ENCODE results near the gene SPACDR. TPM values are rescaled to one million over a fixed set of nuclear protein-coding genes. Genes with fewer than 3 reads are reported as not detected.
A peak's percentile ranks its signal among the peaks of the same experiment; 100 is the strongest.
"Not testable (repeated sequence)": the region's sequence is repeated elsewhere in the genome, so short reads cannot be mapped to it uniquely, and the experiment has no call there.

SPACDR gene
- total and polyA plus RNA-seq, 9 of the 15 experiments (the other 6 are each of a cell fraction or from before 2014, with no cell fraction given) = 0.07 to 0.55 (median 0.14) TPM; not detected in 1

DNA sequence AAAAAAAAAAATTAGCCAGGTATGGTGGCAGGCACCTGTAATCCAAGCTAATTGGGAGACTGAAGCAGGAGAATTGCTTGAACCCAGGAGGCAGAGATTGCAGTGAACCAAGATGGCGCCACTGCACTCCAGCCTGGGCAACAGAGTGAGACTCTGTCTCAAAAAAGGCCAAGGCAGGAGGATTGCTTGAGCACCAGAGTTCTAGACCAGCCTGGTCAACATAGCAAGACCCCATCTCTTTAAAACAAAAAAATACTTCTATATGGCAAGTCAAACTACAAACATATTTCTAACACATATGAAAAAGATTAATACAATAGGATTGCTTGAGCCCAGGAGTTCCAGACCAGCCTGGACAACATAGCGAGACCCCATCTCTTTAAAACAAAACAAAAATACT, 36.7 kb upstream of the SPACDR start:
- H3K27ac ChIP-seq (ENCODE audit: extremely low read depth, low read depth, low read length); POLR2A ChIA-PET; H3K36me3 ChIP-seq (ENCODE audit: control insufficient read depth, insufficient read depth, low read length); H4K20me1 ChIP-seq (replicated peaks; ENCODE audit: control insufficient read depth, insufficient read depth, low read length); H3K4me2 ChIP-seq (ENCODE audit: insufficient read depth, low read length); H3K79me2 ChIP-seq (ENCODE audit: control insufficient read depth, insufficient read depth, low read length); H3K27me3 ChIP-seq (ENCODE audit: control insufficient read depth in 2 of 2, insufficient read depth in 2 of 2, low read length in 2 of 2); in situ Hi-C loops (cut with MboI); H2AFZ ChIP-seq (ENCODE audit: low read depth, low read length); ATAC-seq; H3K9me1 ChIP-seq (ENCODE audit: control insufficient read depth, insufficient read depth, low read length); H3K9me3 ChIP-seq (replicated peaks; ENCODE audit: control insufficient read depth, insufficient read depth, low read depth, low read length); FAIRE-seq; H3K9ac ChIP-seq (ENCODE audit: insufficient read depth in 1 of 2, low read depth in 2 of 2, low read length in 2 of 2); BruUV-seq (replicated peaks); DNase-seq (ENCODE audit: extremely low read depth in 1 of 4, low spot score in 3 of 4); H3K4me3 ChIP-seq; CTCF ChIA-PET (ENCODE audit: low intra/inter-chr PET ratio); H3K4me1 ChIP-seq (replicated peaks in 1 of 2; ENCODE audit: control insufficient read depth in 2 of 2, insufficient read depth in 2 of 2, low read length in 2 of 2): not testable (repeated sequence)
- 59% methylated on average over 2 of the region's 2 CpGs for WGBS (ENCODE audit: insufficient coverage, low coverage, missing lambda C conversion rate)
- TF ChIP-seq YY1 (IDR thresholded peaks at IDR 0.05; ENCODE audit: borderline replicate concordance in 1 of 3, control insufficient read depth in 1 of 3, extremely low read depth in 1 of 3, insufficient read depth in 3 of 3, insufficient read length in 1 of 3, insufficient replicate concordance in 2 of 3, low read depth in 1 of 3, low read length in 2 of 3) = peak in 1 of 3 experiments; percentile 36
- peak; percentile 85 for TF ChIP-seq ZNF121 (CRISPR knock-in tag; conservative IDR thresholded peaks at IDR 0.05)
- TF ChIP-seq SMARCA5 (IDR thresholded peaks at IDR 0.05) = peak; percentile 47; the same call in 1 of the 2 replicates
- intact Hi-C loops (cut with micrococcal nuclease) = loop anchor here (5.0 kb wide), 1 partner anchor 37 kb away; the partner anchor contains the start of gene AGFG2

- Histone ChIP-seq H3K4me3 (no peak overlapping the region), H3K27me3 (ENCODE audit: control insufficient read depth in 2 of 2, insufficient read depth in 2 of 2, low read length in 2 of 2) (no peaks in the 10 kb centered on the region), H3K4me1 (replicated peaks in 1 of 2; ENCODE audit: control insufficient read depth in 2 of 2, insufficient read depth in 2 of 2, low read length in 2 of 2) (peaks cover 4 to 9% of the 10 kb centered on the region in 2 experiments; a peak in 3 of 5 replicates), H3K9me3 (replicated peaks; ENCODE audit: control insufficient read depth, insufficient read depth, low read depth, low read length) (no peaks in the 10 kb centered on the region), H3K9ac (ENCODE audit: insufficient read depth in 1 of 2, low read depth in 2 of 2, low read length in 2 of 2) (no peak overlapping the region), H4K20me1 (replicated peaks; ENCODE audit: control insufficient read depth, insufficient read depth, low read length) (no peaks in the 10 kb centered on the region), H3K9me1 (ENCODE audit: control insufficient read depth, insufficient read depth, low read length) (no peaks in the 10 kb centered on the region), H3K27ac (ENCODE audit: extremely low read depth, low read depth, low read length) (no peak overlapping the region), H2AFZ (ENCODE audit: low read depth, low read length) (no peak overlapping the region), H3K79me2 (ENCODE audit: control insufficient read depth, insufficient read depth, low read length) (no peaks in the 10 kb centered on the region), H3K36me3 (ENCODE audit: control insufficient read depth, insufficient read depth, low read length) (no peaks in the 10 kb centered on the region), H3K4me2 (ENCODE audit: insufficient read depth, low read length) (no peak overlapping the region)
- WGBS (ENCODE audit: insufficient coverage, low coverage, missing lambda C conversion rate) = 49% methylated on average over 6 of the region's 6 CpGs
- FAIRE-seq = no peak
- BruUV-seq (replicated peaks) = no TSS peak
- TF ChIP-seq SIN3A (IDR thresholded peaks at IDR 0.05; ENCODE audit: borderline replicate concordance in 2 of 2, control insufficient read depth in 1 of 2, low read depth in 2 of 2, low read length in 2 of 2) (no peak), ZNF121 (CRISPR knock-in tag; conservative IDR thresholded peaks at IDR 0.05) (peak; percentile 29)
- CTCF ChIA-PET (ENCODE audit: low intra/inter-chr PET ratio) = no interaction called here
- ATAC-seq = no peak
- no peak for DNase-seq (ENCODE audit: extremely low read depth in 1 of 4, low spot score in 3 of 4)
- POLR2A ChIA-PET = interaction anchor here (0.6 to 1.4 kb wide), 3 partner anchors 12 to 185 kb away, joined by 3 to 5 read pairs (median 4); no protein-coding TSS in a partner anchor
- intact Hi-C loops (cut with micrococcal nuclease) = no loop called here
- in situ Hi-C loops (cut with MboI) = no loop called here
These were observed 32.4 kb upstream of the SPACDR start for GRCh38 chr7:100496509-100496908.

All from K562 (cell line).